Neural progenitor cell (in vitro differentiated cells): ENCODE data around the gene PRR15L. TPM values are rescaled to one million over a fixed set of nuclear protein-coding genes. Genes with fewer than 3 reads are reported as not detected.
"Not testable (repeated sequence)": the region's sequence is repeated elsewhere in the genome, so short reads cannot be mapped to it uniquely, and the experiment has no call there.

ENCODE experiments used
- DNase-seq: peaks from one replicate; pipeline ENCODE4 v3.0.0-alpha.2; 2016; ENCODE audit warnings: low spot score
- H2AFZ ChIP-seq: fragments of 200-600 bp; sonication (generic); replicated peaks from 2 replicates; pipeline ENCODE4 v1.6.1; 2016; ENCODE audit warnings: antibody characterized with exemption
- H3F3A ChIP-seq: fragments of 200-600 bp; sonication (generic); 2 replicates; pipeline ENCODE4 v1.6.1; 2016; ENCODE audit warnings: antibody characterized with exemption, low read depth
- H3K27ac ChIP-seq: fragments of 200-600 bp; sonication (generic); 2 replicates; pipeline ENCODE4 v1.5.1; 2016; ENCODE audit warnings: mild to moderate bottlenecking
- H3K27me3 ChIP-seq: fragments of 200-600 bp; sonication (generic); 2 replicates; pipeline ENCODE4 v1.6.1; 2016; ENCODE audit warnings: mild to moderate bottlenecking, moderate library complexity
- H3K36me3 ChIP-seq: fragments of 200-600 bp; sonication (generic); 2 replicates; pipeline ENCODE4 v1.5.1; 2016
- H3K4me1 ChIP-seq: fragments of 200-600 bp; sonication (generic); 2 replicates; pipeline ENCODE4 v1.6.1; 2016; ENCODE audit warnings: mixed run types
- H3K4me2 ChIP-seq: fragments of 200-600 bp; sonication (generic); 2 replicates; pipeline ENCODE4 v1.6.1; 2016
- H3K4me3 ChIP-seq: fragments of 200-600 bp; sonication (generic); 2 replicates; pipeline ENCODE4 v1.5.1; 2016
- H3K79me2 ChIP-seq: fragments of 200-600 bp; sonication (generic); 2 replicates; pipeline ENCODE4 v1.6.1; 2016; ENCODE audit warnings: low read depth
- H3K9ac ChIP-seq: fragments of 200-600 bp; sonication (generic); 2 replicates; pipeline ENCODE4 v1.6.1; 2016
- H3K9me3 ChIP-seq: fragments of 200-600 bp; sonication (generic); 2 replicates; pipeline ENCODE4 v1.5.1; 2016; ENCODE audit warnings: low read depth
- H4K20me1 ChIP-seq: fragments of 200-600 bp; sonication (generic); 2 replicates; pipeline ENCODE4 v1.6.1; 2016; ENCODE audit warnings: low read depth
- H3K27ac Mint-ChIP-seq: 3 replicates; pipeline ENCODE4 v1.8.0; 2021; ENCODE audit warnings: mixed read lengths
- H3K27me3 Mint-ChIP-seq: 2 replicates; pipeline ENCODE4 v1.8.0; 2022; ENCODE audit warnings: low read depth, mild to moderate bottlenecking, inconsistent platforms, moderate library complexity, mixed read lengths; ENCODE audit not compliant: insufficient read depth
- H3K36me3 Mint-ChIP-seq: 3 replicates; pipeline ENCODE4 v1.8.0; 2021; ENCODE audit warnings: mixed read lengths
- H3K4me1 Mint-ChIP-seq: 3 replicates; pipeline ENCODE4 v1.8.0; 2021; ENCODE audit warnings: mixed read lengths
- H3K4me3 Mint-ChIP-seq: 3 replicates; pipeline ENCODE4 v1.8.0; 2021; ENCODE audit warnings: mild to moderate bottlenecking, moderate library complexity, mixed read lengths
- H3K9me3 Mint-ChIP-seq: 3 replicates; pipeline ENCODE4 v1.8.0; 2020; ENCODE audit warnings: mixed read lengths
- CTCF ChIP-seq: fragments of 200-600 bp; sonication (generic); IDR thresholded peaks from 2 replicates; pipeline ENCODE4 v1.5.1; 2017; ENCODE audit warnings: antibody characterized with exemption, mild to moderate bottlenecking
- EZH2 ChIP-seq: fragments of 200-600 bp; sonication (generic); IDR thresholded peaks from 2 replicates; pipeline ENCODE4 v1.6.1; 2017; ENCODE audit warnings: antibody characterized with exemption, mild to moderate bottlenecking, moderate library complexity
- EZH2phosphoT487 ChIP-seq: fragments of 200-600 bp; sonication (generic); IDR thresholded peaks from 2 replicates; pipeline ENCODE4 v1.6.1; 2017; ENCODE audit warnings: antibody characterized with exemption
- total RNA-seq: library from RNA; depleted of rRNA; stranded (reverse); fragments of >200 nt; gene quantifications from 2 replicates; pipeline ENCODE4 v1.2.3, GENCODE V29; 2015; ENCODE audit warnings: low replicate concordance

PRR15L gene
- total RNA-seq, 1 donor from 2014 or later, result not detected

- H3K4me2 ChIP-seq, result peak overlapping the region; percentile 73
- TF ChIP-seq EZH2, result no peak
- TF ChIP-seq EZH2phosphoT487, result peak; percentile 50
- TF ChIP-seq CTCF, result peak; percentile 32
- H3K79me2 ChIP-seq, result no peaks in the 10 kb centered on the region
- Mint-ChIP-seq H3K27me3 (peaks cover 8% of the 10 kb centered on the region), H3K4me3 (peak overlapping the region; percentile 78), H3K4me1 (peaks cover 74% of the 10 kb centered on the region), H3K36me3 (no peaks in the 10 kb centered on the region), H3K27ac (peak overlapping the region; percentile 94), H3K9me3 (no peaks in the 10 kb centered on the region)
- H3K27ac ChIP-seq, result peak overlapping the region; percentile 90
- peak; percentile 79 for DNase-seq
- peaks cover 70% of the 10 kb centered on the region for H3K4me1 ChIP-seq
- H4K20me1 ChIP-seq, result no peaks in the 10 kb centered on the region
- H3K9me3 ChIP-seq, result no peaks in the 10 kb centered on the region
- H3K27me3 ChIP-seq, result no peaks in the 10 kb centered on the region
- H3F3A ChIP-seq, result peaks cover 73% of the 10 kb centered on the region
- H2AFZ ChIP-seq, result no peak overlapping the region
- peak overlapping the region; percentile 10 for H3K4me3 ChIP-seq
- no peaks in the 10 kb centered on the region for H3K36me3 ChIP-seq
- H3K9ac ChIP-seq, result no peak overlapping the region
Measured at GRCh38 chr17:48003417-48004151, 45.9 kb upstream of the PRR15L start.

GRCh38 chr17:48002916-48003416, 45.3 kb upstream of the PRR15L start:
- Histone ChIP-seq H3F3A (peaks cover 73% of the 10 kb centered on the region), H3K27me3 (no peaks in the 10 kb centered on the region), H3K4me2 (peak overlapping the region; percentile 73), H3K27ac (peak overlapping the region; percentile 90), H4K20me1 (no peaks in the 10 kb centered on the region), H2AFZ (no peak overlapping the region), H3K36me3 (no peaks in the 10 kb centered on the region), H3K79me2 (no peaks in the 10 kb centered on the region), H3K9ac (no peak overlapping the region), H3K4me1 (peaks cover 72% of the 10 kb centered on the region), H3K9me3 (no peaks in the 10 kb centered on the region), H3K4me3 (peak overlapping the region; percentile 10)
- Mint-ChIP-seq H3K4me1 (peaks cover 73% of the 10 kb centered on the region), H3K9me3 (no peaks in the 10 kb centered on the region), H3K36me3 (no peaks in the 10 kb centered on the region), H3K27ac (peak overlapping the region; percentile 94), H3K4me3 (peak overlapping the region; percentile 78), H3K27me3 (peaks cover 10% of the 10 kb centered on the region)
- DNase-seq, result no peak
- no peak for TF ChIP-seq EZH2phosphoT487
- no peak for TF ChIP-seq EZH2
- no peak for TF ChIP-seq CTCF

GRCh38 chr17:48002266-48002915, 44.7 kb upstream of the PRR15L start:
- TF ChIP-seq EZH2, result no peak
- no peak for TF ChIP-seq EZH2phosphoT487
- no peak for TF ChIP-seq CTCF
- H3K27me3 Mint-ChIP-seq, result peaks cover 10% of the 10 kb centered on the region
- H3K9ac ChIP-seq, result no peak overlapping the region
- peak overlapping the region; percentile 90 for H3K27ac ChIP-seq
- peaks cover 77% of the 10 kb centered on the region for H3K4me1 ChIP-seq
- peak overlapping the region; percentile 10 for H3K4me3 ChIP-seq
- no peaks in the 10 kb centered on the region for H3K9me3 Mint-ChIP-seq
- H3K79me2 ChIP-seq, result no peaks in the 10 kb centered on the region
- H3K27me3 ChIP-seq, result no peaks in the 10 kb centered on the region
- H3F3A ChIP-seq, result peaks cover 73% of the 10 kb centered on the region
- no peaks in the 10 kb centered on the region for H4K20me1 ChIP-seq
- peak overlapping the region; percentile 73 for H3K4me2 ChIP-seq
- H2AFZ ChIP-seq, result peak overlapping the region; percentile 11
- H3K9me3 ChIP-seq, result no peaks in the 10 kb centered on the region
- no peaks in the 10 kb centered on the region for H3K36me3 ChIP-seq
- H3K27ac Mint-ChIP-seq, result peak overlapping the region; percentile 94
- peak overlapping the region; percentile 78 for H3K4me3 Mint-ChIP-seq
- no peaks in the 10 kb centered on the region for H3K36me3 Mint-ChIP-seq
- DNase-seq, result peak; percentile 48
- H3K4me1 Mint-ChIP-seq, result peaks cover 76% of the 10 kb centered on the region

GRCh38 chr17:48001657-48002056, 44.0 kb upstream of the PRR15L start:
- not testable (repeated sequence) for H3K9me3 Mint-ChIP-seq, DNase-seq, H3K4me3 ChIP-seq, H3K36me3 Mint-ChIP-seq, H4K20me1 ChIP-seq, H3K9me3 ChIP-seq, H3K79me2 ChIP-seq, H3K9ac ChIP-seq, H3K27me3 ChIP-seq, H3K4me3 Mint-ChIP-seq, H3K4me2 ChIP-seq, H3K36me3 ChIP-seq, H2AFZ ChIP-seq
- H3K27me3 Mint-ChIP-seq, result peaks cover 10% of the 10 kb centered on the region
- H3K27ac Mint-ChIP-seq, result peak overlapping the region; percentile 98
- Histone ChIP-seq H3F3A (peaks cover 65% of the 10 kb centered on the region), H3K27ac (peak overlapping the region; percentile 90), H3K4me1 (peaks cover 71% of the 10 kb centered on the region)
- H3K4me1 Mint-ChIP-seq, result peaks cover 70% of the 10 kb centered on the region
